ENCODE results near the gene MTIF2. TPM values are rescaled to one million over a fixed set of nuclear protein-coding genes. Genes with fewer than 3 reads are reported as not detected.

MTIF2 gene
- 27.9 TPM for total RNA-seq

GRCh38 chr2:55268907-55269644, at the start of gene MTIF2:
MTIF2 (minus strand) TSS chr2:55269231; CDS start chr2:55263858, 5,373 bp downstream.

GRCh38 chr2:55232084-55232862, 36.8 kb downstream of the MTIF2 start, which contains the start of the genes CLHC1 and RPS27A:
CLHC1 (minus strand) TSS chr2:55232293; CDS start chr2:55222411, 9,882 bp downstream.
RPS27A (plus strand) TSS chr2:55232688; CDS start chr2:55232825, 137 bp downstream.

Small RNAs within 50 kb of the gene (small RNA-seq; reads per million reads assigned to genes)
- gene RF00019: not detected

Other genes with a start within 250 kb of the MTIF2 start
- gene RTN4, start 218.8 kb downstream of the MTIF2 start, total RNA-seq: 697 TPM
- gene CLHC1, start 36.9 kb downstream of the MTIF2 start, total RNA-seq: 27.5 TPM
- gene RPS27A, start 36.5 kb downstream of the MTIF2 start, total RNA-seq: 680 TPM
- gene CCDC88A, start 150.6 kb upstream of the MTIF2 start, total RNA-seq: 388 TPM